OCI-LY3 (cell line): ENCODE results near the gene NAV2.

Source experiments
- EZH2phosphoT487 ChIP-seq: fragments of 200-600 bp; shearing (Covaris generic); IDR thresholded peaks from 2 replicates; pipeline ENCODE4 v1.6.1; 2018; ENCODE audit warnings: antibody characterized with exemption, mixed run types, low read depth
- TF ChIP-seq, protein P1 (sequence below): fragments of 200-600, 300-600 bp; sonication (generic); IDR thresholded peaks from 2 replicates; pipeline ENCODE4 v1.5.1; 2014; ENCODE audit warnings: antibody characterized with exemption, low read length, low read depth

DNA sequence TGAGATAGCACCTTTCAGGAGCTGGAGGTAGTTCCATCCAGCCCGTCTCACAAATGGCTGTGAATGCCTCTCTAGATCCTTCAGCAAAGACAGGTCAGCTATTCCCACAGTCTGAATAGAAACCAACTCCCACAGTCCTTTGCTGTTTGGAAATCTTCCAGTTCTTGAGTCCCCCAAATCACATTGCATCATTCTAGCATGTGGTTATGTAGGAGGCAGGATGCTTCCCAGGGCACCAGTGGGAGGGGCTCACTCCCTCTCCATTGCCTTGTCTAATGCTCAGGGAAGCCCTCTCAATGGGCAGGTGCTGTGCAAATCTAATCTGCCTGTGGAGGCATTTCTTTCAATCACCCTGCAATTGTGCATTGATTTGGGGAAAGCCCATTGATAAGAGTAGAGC is 14.6 kb downstream of the NAV2 start:
- TF ChIP-seq, protein P1, sequence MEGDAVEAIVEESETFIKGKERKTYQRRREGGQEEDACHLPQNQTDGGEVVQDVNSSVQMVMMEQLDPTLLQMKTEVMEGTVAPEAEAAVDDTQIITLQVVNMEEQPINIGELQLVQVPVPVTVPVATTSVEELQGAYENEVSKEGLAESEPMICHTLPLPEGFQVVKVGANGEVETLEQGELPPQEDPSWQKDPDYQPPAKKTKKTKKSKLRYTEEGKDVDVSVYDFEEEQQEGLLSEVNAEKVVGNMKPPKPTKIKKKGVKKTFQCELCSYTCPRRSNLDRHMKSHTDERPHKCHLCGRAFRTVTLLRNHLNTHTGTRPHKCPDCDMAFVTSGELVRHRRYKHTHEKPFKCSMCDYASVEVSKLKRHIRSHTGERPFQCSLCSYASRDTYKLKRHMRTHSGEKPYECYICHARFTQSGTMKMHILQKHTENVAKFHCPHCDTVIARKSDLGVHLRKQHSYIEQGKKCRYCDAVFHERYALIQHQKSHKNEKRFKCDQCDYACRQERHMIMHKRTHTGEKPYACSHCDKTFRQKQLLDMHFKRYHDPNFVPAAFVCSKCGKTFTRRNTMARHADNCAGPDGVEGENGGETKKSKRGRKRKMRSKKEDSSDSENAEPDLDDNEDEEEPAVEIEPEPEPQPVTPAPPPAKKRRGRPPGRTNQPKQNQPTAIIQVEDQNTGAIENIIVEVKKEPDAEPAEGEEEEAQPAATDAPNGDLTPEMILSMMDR = no peak
- TF ChIP-seq EZH2phosphoT487 = no peak
